ENCODE measurements around the gene RBM33.

- TF ChIP-seq, protein P1, sequence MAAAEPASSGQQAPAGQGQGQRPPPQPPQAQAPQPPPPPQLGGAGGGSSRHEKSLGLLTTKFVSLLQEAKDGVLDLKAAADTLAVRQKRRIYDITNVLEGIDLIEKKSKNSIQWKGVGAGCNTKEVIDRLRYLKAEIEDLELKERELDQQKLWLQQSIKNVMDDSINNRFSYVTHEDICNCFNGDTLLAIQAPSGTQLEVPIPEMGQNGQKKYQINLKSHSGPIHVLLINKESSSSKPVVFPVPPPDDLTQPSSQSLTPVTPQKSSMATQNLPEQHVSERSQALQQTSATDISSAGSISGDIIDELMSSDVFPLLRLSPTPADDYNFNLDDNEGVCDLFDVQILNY (CRISPR knock-in tag; IDR thresholded peaks at IDR 0.05), result no peak
- no peak for TF ChIP-seq MIER1 (IDR thresholded peaks at IDR 0.05; ENCODE audit: low read depth)
Measured at GRCh38 chr7:155635817-155636216, 8.6 kb upstream of the RBM33 start.

Data from K562 (cell line).